Mononuclear cell (primary cell): Measurements from ENCODE around the gene SLC16A1. TPM values are rescaled to one million over a fixed set of nuclear protein-coding genes. Genes with fewer than 3 reads are reported as not detected.

Source experiments
- H3K27me3 ChIP-seq: 2 replicates; pipeline ENCODE4 v1.6.0; 2011; ENCODE audit warnings: low read length, control low read depth; ENCODE audit not compliant: insufficient read depth
- H3K4me1 ChIP-seq: 2 replicates; pipeline ENCODE4 v1.5.1; 2011; ENCODE audit warnings: mild to moderate bottlenecking, low read length, control low read depth; ENCODE audit not compliant: insufficient read depth
- H3K4me3 ChIP-seq: 2 replicates; pipeline ENCODE4 v1.5.1; 2011; ENCODE audit warnings: mild to moderate bottlenecking, low read length, moderate library complexity
- H3K9me3 ChIP-seq: 2 replicates; pipeline ENCODE4 v1.5.1; 2011; ENCODE audit warnings: low read depth, mild to moderate bottlenecking, control low read depth, low read length
- total RNA-seq: library from RNA; depleted of rRNA; stranded (reverse); fragments of >200 nt; gene quantifications from one replicate; pipeline ENCODE4 v1.2.3, GENCODE V29; 2012

Gene SLC16A1
- total RNA-seq, 1 donor = 15.2 TPM

DNA sequence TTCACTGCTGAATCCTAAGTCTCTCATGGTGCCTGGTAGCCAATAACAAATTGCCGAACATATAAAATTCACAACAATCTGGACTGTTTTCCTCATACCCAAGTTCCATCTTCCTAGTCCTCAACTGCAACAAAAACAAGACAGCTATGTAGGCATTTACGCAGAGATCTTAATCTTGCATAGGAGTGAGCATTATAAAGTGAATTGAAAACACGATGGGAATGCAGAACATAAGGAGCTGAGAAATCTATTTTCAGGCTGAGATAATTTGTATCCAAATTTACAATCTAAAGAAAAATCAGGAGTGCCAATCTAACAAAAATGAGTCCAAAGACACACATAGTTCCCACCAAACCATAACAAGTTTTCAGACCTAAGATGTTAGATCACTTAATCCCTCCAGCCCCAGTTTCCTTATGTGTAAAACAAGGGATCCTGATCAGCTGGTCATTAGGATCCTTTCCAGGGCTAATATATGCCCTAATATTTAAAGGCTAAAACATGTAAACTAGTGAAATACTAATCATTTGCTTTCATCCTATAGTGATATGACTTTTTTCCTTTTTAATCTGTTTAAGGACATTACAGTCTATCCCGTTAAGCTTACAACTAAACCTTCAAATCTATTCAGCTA is 1.9 kb downstream of the SLC16A1 start:
- Histone ChIP-seq H3K9me3 (no peaks in the 10 kb centered on the region), H3K4me3 (no peak overlapping the region), H3K4me1 (peaks cover 30% of the 10 kb centered on the region), H3K27me3 (no peaks in the 10 kb centered on the region)

DNA sequence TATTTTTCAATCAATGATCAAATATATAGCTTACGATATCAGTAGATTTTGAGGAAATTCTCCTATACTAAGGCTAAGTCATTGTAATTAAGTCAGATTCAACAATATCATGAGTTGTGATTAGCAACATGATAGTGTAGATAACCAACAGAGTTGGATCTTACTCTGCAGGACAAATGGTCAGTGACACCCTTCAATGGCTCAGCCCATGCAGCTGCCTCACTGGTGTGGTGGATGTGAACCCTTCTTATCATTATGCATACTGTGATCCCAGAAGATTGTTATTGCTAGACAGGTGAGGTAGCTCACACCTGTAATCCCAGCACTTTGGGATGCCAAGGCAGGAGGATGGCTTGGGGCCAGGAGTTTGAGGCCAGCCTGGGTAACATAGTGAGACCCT is 5.6 kb downstream of the SLC16A1 start:
- Histone ChIP-seq H3K4me1 (peaks cover 8% of the 10 kb centered on the region), H3K4me3 (no peak overlapping the region), H3K27me3 (no peaks in the 10 kb centered on the region), H3K9me3 (no peaks in the 10 kb centered on the region)

DNA sequence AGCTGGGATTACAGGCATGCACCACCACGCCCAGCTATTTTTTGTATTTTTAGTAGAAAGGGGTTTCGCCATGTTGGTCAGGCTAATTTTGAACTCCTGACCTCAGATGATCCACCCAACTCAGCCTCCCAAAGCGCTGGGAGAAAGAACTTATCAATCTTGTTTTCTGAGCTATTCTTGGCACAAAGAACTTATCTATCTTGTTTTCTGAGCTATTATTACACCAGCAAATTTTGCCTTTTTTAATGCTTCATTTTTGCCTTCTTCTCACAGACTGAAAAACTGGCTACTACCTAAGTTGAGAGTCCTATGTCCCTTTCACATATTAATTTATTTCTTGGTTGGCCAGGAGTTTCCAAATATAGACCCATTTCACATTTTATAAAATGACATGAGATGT is 9.3 kb downstream of the SLC16A1 start:
- no peaks in the 10 kb centered on the region for H3K27me3 ChIP-seq
- no peaks in the 10 kb centered on the region for H3K9me3 ChIP-seq
- no peaks in the 10 kb centered on the region for H3K4me1 ChIP-seq
- no peak overlapping the region for H3K4me3 ChIP-seq

DNA sequence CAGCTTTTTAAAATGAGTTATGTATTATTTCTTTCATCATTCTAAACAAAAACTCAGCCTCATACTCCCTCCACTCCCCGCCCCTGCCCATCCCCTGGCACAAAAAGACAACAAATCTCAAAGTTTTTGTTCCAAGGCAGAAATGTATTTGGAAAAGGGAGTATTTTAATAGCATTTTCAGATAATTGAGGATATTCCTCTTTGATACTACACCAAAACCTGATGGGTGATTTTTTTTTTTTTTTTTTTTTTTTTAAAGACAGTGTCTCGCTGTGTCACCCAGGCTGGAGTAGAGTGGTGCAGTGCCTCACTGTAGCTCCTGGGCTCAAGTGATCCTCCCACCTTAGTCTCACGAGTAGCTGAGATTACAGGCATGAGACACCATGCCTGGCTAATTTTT is 16.2 kb downstream of the SLC16A1 start:
- H3K9me3 ChIP-seq = no peaks in the 10 kb centered on the region
- H3K27me3 ChIP-seq = no peaks in the 10 kb centered on the region
- H3K4me1 ChIP-seq = no peaks in the 10 kb centered on the region
- H3K4me3 ChIP-seq = no peak overlapping the region

DNA sequence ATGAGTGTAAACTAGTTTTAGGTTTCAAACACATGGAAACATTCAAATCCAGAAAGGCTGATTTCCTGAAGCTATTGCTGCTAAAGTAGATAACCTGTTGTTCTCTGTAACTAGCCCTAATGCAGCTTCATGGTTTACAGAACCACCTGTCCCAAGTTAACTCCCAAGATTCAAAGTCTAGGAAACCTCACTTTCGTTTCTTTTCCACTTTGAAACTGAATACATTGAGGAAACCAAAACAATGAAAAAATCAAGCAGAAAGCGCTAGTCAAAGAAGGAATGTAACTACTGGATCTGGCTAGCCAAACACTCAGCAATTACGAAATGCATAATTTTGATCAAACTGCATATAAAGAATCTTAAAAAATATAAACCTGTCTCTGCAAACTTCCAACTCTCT is 17.8 kb downstream of the SLC16A1 start:
- Histone ChIP-seq H3K9me3 (no peaks in the 10 kb centered on the region), H3K4me1 (no peaks in the 10 kb centered on the region), H3K27me3 (no peaks in the 10 kb centered on the region), H3K4me3 (no peak overlapping the region)

DNA sequence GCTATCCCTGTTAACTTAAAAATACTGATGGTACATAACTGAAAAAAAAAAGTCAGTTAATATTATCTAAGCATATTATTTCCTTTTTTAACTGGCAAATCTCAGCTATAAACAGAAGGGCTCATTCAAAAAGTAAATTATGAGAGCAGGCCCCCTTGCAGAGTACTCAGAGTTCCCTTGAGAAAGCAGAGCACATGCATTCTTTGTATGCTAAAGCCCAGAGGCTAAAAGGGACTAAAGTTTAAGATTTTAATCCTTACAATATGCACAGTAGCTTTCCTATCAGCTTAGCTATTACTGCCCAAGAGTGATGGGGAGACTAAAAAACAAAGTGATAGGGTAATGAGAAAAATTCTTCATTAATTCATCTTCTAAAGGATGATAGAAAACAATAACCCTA is 18.5 kb downstream of the SLC16A1 start:
- Histone ChIP-seq H3K4me1 (no peaks in the 10 kb centered on the region), H3K4me3 (no peak overlapping the region), H3K27me3 (no peaks in the 10 kb centered on the region), H3K9me3 (no peaks in the 10 kb centered on the region)

DNA sequence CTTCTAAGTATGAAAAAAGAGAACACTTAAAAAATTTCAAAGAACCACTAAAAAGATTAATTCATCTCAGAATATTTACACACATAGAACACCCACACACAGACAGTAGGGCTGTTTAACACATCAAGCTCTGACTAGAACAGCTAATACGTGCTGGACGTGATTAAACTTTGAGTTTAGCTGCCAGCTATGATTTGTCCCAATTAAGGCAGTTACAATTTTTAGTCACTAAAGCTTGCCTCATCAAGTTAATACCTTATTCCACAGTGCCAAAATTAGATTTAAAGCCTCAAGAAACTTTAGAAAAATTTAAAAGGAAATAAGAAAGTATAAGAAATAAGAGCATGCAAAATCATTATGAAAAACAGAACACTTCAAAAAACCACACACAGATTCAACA is 18.9 kb downstream of the SLC16A1 start:
- Histone ChIP-seq H3K4me3 (no peak overlapping the region), H3K4me1 (no peaks in the 10 kb centered on the region), H3K27me3 (no peaks in the 10 kb centered on the region), H3K9me3 (no peaks in the 10 kb centered on the region)

DNA sequence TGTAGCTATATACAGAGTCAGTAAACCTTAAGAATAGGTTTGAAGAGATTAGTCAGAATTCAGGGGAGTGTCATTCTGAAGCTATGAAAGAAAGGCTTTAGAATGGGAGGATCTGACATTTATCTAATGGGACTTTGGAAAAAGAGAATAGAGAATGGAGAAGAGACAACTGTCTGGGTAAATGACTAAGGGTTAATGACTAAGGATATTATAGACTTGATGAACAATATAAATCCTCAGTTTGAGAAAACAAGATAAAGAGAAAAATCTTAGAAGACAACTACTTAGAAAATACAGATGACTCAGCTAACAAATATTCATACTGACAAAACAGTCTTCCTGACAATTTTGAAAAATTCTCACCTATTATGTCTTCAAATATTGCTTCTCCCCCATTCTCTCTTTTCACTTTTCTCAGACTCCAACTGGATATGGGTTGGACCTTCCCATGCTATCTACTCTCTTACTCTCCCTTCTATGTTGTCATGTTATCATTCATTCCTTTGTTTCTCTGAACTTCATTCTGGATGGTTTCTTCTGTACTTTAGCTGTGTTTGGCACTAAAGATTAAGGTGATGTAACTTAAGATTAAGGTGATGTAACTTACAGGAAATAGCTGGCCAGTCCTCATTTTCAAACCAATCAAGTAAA is 20.4 kb downstream of the SLC16A1 start:
- no peaks in the 10 kb centered on the region for H3K4me1 ChIP-seq
- H3K4me3 ChIP-seq = no peak overlapping the region
- H3K9me3 ChIP-seq = no peaks in the 10 kb centered on the region
- no peaks in the 10 kb centered on the region for H3K27me3 ChIP-seq

DNA sequence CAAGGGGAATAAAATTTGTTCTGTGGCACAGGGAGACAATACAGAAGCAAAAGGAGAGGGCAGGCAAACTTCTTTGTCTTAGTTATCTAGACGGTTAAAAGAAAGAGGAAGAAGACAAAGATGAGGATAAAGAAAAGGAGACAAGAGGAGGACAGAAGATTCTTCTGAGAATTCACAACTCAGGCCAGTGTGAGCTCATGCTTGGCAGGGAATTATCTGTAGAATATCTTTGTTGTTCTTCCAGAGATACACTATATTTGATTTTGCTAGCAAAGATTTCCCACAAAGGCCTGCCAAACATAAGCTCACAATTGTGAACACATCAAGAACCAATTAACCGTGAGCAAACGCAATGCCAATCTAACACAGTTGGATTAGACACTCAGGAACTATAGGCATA is 21.4 kb downstream of the SLC16A1 start:
- no peaks in the 10 kb centered on the region for H3K9me3 ChIP-seq
- no peaks in the 10 kb centered on the region for H3K4me1 ChIP-seq
- no peak overlapping the region for H3K4me3 ChIP-seq
- H3K27me3 ChIP-seq = no peaks in the 10 kb centered on the region

DNA sequence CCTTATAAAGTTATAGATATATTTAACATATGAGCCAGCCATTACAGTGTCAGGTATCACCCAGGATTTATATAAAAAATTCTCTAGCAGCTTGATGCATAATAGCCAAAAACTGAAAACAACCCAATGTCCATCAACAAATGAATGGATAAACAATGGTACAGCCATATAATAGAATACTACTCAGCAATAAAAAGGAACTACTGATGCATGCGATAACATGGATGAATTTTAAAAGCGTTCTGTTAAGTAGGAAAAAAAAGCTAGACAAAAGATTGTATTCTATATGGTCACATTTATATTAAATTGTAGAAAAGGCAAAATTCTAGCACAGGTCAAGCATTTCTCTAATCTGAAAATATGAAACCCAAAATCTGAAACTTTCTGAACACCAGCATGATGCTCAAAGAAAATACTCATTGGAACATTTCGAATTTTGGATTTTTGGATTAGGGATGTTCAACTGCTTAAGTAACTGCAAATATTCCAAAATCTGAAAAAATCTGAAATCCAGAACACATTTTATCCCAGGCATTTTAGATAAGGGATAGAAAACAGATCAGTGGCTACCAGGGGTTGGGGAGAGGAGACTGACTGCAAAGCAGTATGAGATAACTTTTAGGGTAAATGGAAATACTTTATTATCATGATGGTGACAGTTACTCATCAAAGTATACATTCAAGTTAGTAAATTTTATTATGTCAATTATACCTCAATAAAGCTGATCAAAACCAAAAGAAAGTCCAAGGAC is 22.0 kb downstream of the SLC16A1 start:
- Histone ChIP-seq H3K4me3 (no peak overlapping the region), H3K4me1 (no peaks in the 10 kb centered on the region)

DNA sequence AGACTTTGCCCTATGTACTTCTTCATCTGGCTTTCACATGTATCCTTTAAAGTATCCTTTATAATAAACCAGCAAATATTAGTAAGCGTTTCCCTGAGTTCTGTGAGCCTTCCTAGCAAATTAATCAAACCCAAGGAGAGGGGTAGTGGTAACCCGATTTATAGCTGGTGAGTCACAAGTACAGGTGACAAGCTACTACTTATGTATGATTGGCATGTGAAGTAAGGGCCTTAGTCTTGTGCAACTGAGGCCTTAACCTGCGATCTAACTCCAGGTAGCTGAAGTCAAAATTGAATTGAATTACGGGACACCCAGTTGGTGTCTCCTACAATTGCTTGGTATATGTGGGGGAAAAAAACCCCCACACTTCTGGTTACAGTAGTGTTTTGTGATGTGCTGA is 26.0 kb downstream of the SLC16A1 start:
- Histone ChIP-seq H3K4me1 (no peaks in the 10 kb centered on the region), H3K27me3 (no peaks in the 10 kb centered on the region), H3K4me3 (no peak overlapping the region), H3K9me3 (no peaks in the 10 kb centered on the region)

More for the DNA sequence above, 22.0 kb downstream of the SLC16A1 start:
- Histone ChIP-seq H3K27me3 (no peaks in the 10 kb centered on the region), H3K9me3 (no peaks in the 10 kb centered on the region)

DNA sequence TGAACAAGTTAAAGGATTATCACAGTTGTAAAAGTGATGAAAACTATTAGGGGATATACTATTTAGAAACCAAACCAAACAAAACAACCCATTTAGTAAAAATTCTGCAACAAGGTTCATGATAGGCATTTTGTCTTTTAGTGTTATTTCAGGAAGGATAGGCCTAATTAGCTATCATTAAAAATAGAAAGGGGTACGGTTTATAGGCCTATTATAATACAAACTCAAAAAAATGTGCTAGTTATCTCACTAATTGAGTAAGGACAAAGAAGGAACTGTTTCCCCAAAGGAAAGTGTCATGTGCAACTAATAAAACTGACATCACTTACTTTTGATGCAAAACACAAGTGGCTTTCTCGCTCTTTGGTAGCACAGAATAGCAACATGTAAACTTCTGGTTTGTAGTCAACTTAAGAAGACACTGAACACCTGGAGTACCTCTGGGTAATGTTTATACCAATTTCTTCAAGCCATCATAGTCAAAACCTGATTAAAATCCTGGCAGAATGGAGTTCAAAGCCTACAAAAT is 28.5 kb downstream of the SLC16A1 start:
- H3K4me3 ChIP-seq = no peak overlapping the region
- no peaks in the 10 kb centered on the region for H3K9me3 ChIP-seq
- H3K27me3 ChIP-seq = no peaks in the 10 kb centered on the region
- H3K4me1 ChIP-seq = no peaks in the 10 kb centered on the region

DNA sequence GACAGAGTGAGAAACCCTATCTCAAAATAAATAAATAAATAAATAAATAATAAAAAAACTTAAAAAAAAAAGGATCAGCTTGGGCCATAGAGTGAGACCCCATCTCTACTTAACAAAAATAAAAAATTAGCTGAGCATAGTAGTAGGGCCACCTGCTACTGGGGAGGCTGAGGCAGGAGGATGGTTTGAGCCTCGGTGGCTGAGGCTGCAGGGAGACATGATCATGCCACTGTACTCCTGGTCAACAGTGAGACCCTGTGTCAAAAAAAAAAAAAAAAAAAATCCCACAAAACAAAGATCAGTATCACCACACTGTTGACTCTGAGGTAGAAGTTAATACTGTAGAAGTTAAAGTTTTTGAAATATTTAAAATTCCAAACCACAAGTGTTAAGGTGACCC is 29.1 kb downstream of the SLC16A1 start:
- Histone ChIP-seq H3K4me1 (no peaks in the 10 kb centered on the region), H3K9me3 (no peaks in the 10 kb centered on the region), H3K4me3 (no peak overlapping the region), H3K27me3 (no peaks in the 10 kb centered on the region)

DNA sequence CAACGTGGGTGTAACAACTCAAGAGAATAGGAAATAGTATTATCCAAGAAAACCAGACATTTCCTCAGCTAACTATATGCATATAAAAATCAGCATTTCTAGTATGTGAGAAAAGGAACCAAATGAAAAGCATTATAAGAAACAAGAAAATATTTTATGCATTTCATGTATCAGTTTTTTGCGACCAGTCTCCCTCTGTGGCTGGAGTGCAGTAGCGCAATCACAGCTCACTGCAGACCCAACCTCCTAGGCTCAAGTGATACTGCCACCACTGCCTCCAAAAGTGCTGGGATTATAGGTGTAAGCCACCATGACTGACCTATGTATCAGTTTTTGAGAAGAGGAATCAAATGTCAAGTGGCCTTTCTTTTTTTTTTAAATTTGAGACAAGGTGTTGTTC is 31.0 kb downstream of the SLC16A1 start:
- Histone ChIP-seq H3K9me3 (no peaks in the 10 kb centered on the region), H3K4me3 (no peak overlapping the region), H3K27me3 (no peaks in the 10 kb centered on the region), H3K4me1 (no peaks in the 10 kb centered on the region)

DNA sequence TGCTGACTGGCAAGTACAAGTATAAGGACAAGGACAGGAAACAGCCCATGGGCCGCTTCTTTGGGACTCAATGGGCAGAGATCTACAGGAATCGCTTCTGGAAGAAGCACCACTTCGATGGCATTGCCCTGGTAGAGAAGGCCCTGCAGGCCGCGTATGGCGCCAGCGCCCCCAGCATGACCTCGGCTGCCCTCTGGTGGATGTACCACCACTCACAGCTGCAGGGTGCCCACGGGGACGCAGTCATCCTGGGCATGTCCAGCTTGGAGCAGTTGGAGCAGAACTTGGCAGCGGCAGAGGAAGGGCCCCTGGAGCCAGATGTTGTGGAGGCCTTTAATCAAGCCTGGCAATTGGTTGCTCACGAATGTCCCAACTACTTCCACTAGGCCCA is 32.0 kb downstream of the SLC16A1 start:
- Histone ChIP-seq H3K4me3 (no peak overlapping the region), H3K4me1 (no peaks in the 10 kb centered on the region), H3K9me3 (no peaks in the 10 kb centered on the region), H3K27me3 (no peaks in the 10 kb centered on the region)
